PC-3 (cell line): Measurements from ENCODE around the gene ZCCHC14.

Source experiments
- CTCF ChIP-seq: fragments of 300-600 bp; sonication (generic); conservative IDR thresholded peaks from 2 replicates; pipeline ENCODE4 v1.5.1; 2017; ENCODE audit warnings: antibody characterized with exemption, low read depth, mild to moderate bottlenecking, low read length
- EZH2phosphoT487 ChIP-seq: fragments of 300-600 bp; sonication (generic); IDR thresholded peaks from 2 replicates; pipeline ENCODE4 v1.6.1; 2018; ENCODE audit warnings: mild to moderate bottlenecking, antibody characterized with exemption, low read length, borderline replicate concordance

GRCh38 chr16:87361916-87362619 is 130.8 kb downstream of the ZCCHC14 start:
- TF ChIP-seq CTCF (no peak), EZH2phosphoT487 (no peak)
